PC-9 (cell line): Measurements from ENCODE around the gene HES5. TPM values are rescaled to one million over a fixed set of nuclear protein-coding genes. Genes with fewer than 3 reads are reported as not detected.

Experiments used
- BruUV-seq: library from RNA; stranded (reverse); fragments of 400-500 nt; replicated peaks from 2 replicates; lab custom pipeline; 2021; lab: Mats Ljungman, UMichigan
- CTCF ChIA-PET: fragments of 300-600 bp; sonication (Branson Sonifier 250); formaldehyde crosslinking; loops from one replicate; lab custom pipeline; 2022; ENCODE audit warnings: antibody characterized with exemption; lab: Charles Lee
- POLR2A ChIA-PET: fragments of 300-600 bp; sonication (Branson Sonifier 250); formaldehyde crosslinking; loops from one replicate; lab custom pipeline; 2022; ENCODE audit warnings: antibody characterized with exemption; ENCODE audit not compliant: unreplicated experiment; lab: Charles Lee
- DNase-seq, 2 experiments: peaks; one replicate each; pipeline versions ENCODE4 v3.0.0 to v3.0.0-alpha.2; 2015 to 2022; ENCODE audit warnings: mixed read lengths in 1 of 2
- H2AFZ ChIP-seq: fragments of 200-600 bp; sonication (generic); 2 replicates; pipeline ENCODE4 v1.8.1; 2017; ENCODE audit warnings: antibody characterized with exemption
- H3F3A ChIP-seq: fragments of 200-600 bp; sonication (generic); 2 replicates; pipeline ENCODE4 v1.8.1; 2017; ENCODE audit warnings: antibody characterized with exemption, mild to moderate bottlenecking, low read depth; ENCODE audit not compliant: insufficient read depth
- H3K27ac ChIP-seq: fragments of 200-600 bp; sonication (generic); 2 replicates; pipeline ENCODE4 v1.6.1; 2016; ENCODE audit warnings: mixed run types
- H3K27me3 ChIP-seq: fragments of 200-600 bp; sonication (generic); 2 replicates; pipeline ENCODE4 v1.6.1; 2016; ENCODE audit warnings: low read depth, mixed run types; ENCODE audit not compliant: insufficient read depth
- H3K36me3 ChIP-seq: fragments of 200-600 bp; sonication (generic); 2 replicates; pipeline ENCODE4 v1.6.1; 2016; ENCODE audit warnings: low read depth, mixed run types
- H3K4me1 ChIP-seq: fragments of 200-600 bp; sonication (generic); replicated peaks from 2 replicates; pipeline ENCODE4 v1.6.1; 2016; ENCODE audit warnings: mixed run types; ENCODE audit not compliant: insufficient read depth
- H3K4me2 ChIP-seq: fragments of 200-600 bp; sonication (generic); 2 replicates; pipeline ENCODE4 v1.6.1; 2017; ENCODE audit warnings: mixed run types
- H3K4me3 ChIP-seq: fragments of 200-600 bp; sonication (generic); 2 replicates; pipeline ENCODE4 v1.6.1; 2016; ENCODE audit warnings: mixed run types
- H3K79me2 ChIP-seq: fragments of 200-600 bp; sonication (generic); 2 replicates; pipeline ENCODE4 v1.6.1; 2017; ENCODE audit warnings: low read depth, mixed run types
- H3K9me2 ChIP-seq: fragments of 200-600 bp; sonication (generic); 2 replicates; pipeline ENCODE4 v1.8.1; 2017; ENCODE audit warnings: mild to moderate bottlenecking; ENCODE audit not compliant: insufficient read depth
- H3K9me3 ChIP-seq: fragments of 200-600 bp; sonication (generic); 2 replicates; pipeline ENCODE4 v1.8.1; 2016; ENCODE audit warnings: low read depth; ENCODE audit not compliant: insufficient read depth
- H4K20me1 ChIP-seq: fragments of 200-600 bp; sonication (generic); 2 replicates; pipeline ENCODE4 v1.8.1; 2017; ENCODE audit not compliant: insufficient read depth
- CTCF ChIP-seq: fragments of 200-600 bp; sonication (generic); conservative IDR thresholded peaks from 2 replicates; pipeline ENCODE4 v1.6.1; 2017; ENCODE audit warnings: mixed run types, antibody characterized with exemption, mild to moderate bottlenecking, moderate library complexity
- EZH2 ChIP-seq: fragments of 200-600 bp; sonication (generic); IDR thresholded peaks from 2 replicates; pipeline ENCODE4 v1.8.0; 2017; ENCODE audit warnings: antibody characterized with exemption, low read depth
- intact Hi-C: fragments of 100-400 bp; cut with micrococcal nuclease; formaldehyde crosslinking; loops from one replicate; pipeline ENCODE4 v1.10.0; 2022; ENCODE audit not compliant: unreplicated experiment
- total RNA-seq: library from RNA; stranded (reverse); gene quantifications from 2 replicates; pipeline ENCODE4 v1.2.3, GENCODE V29; 2021

The HES5 gene
- total RNA-seq, 1 experiment from 2014 or later, result not detected

DNA sequence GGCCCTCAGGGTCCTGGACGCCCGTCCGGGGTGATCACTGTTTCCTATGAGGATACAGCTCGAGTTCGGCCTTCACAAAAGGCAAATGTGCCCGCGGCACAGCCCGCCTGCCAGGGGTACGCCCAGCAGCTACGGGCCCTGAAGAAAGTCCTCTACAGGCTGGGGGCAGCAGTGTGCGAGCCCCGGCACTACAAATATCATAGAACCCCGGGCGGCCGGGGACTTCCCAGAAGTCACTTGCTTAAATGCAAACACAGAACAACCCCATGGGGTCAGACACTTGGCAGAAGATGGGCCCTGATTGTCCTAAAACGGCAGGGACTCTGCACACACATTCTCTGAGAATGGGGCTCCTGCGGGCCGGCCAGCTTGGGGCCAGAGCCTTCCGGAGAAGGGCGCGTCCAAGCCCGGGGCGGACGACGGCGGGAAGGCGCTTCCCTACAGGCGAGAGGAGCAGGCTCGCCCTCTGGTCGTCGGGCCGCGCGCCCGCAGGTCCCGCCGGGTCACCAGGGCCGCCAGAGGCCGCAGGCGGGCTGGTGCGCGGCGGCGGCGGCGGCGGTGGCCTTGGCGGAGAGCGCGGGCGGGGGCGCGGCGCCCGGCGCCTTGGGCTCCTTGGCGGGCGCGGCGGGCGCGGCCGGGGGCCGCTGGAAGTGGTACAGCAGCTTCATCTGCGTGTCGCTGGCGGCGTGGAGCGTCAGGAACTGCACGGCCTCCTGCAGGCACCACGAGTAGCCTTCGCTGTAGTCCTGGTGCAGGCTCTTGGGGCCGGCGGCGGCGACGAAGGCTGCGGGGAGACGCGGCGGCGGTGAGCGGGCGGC lies 888 bp downstream of the HES5 start:
- intact Hi-C loops, result loop anchor here (5.0 kb wide), 1 partner anchor 117 kb away; the partner anchor contains the start of gene PEX10
- no peak for TF ChIP-seq EZH2
- TF ChIP-seq CTCF, result no peak
- no peaks in the 10 kb centered on the region for H3K9me3 ChIP-seq
- DNase-seq, result peak in 1 of 2 experiments; percentile 54
- no peak overlapping the region for H3K27ac ChIP-seq
- peaks cover 21% of the 10 kb centered on the region for H3K27me3 ChIP-seq
- peaks cover 18% of the 10 kb centered on the region for H3K79me2 ChIP-seq
- H3K4me3 ChIP-seq, result no peak overlapping the region
- POLR2A ChIA-PET, result no interaction called here
- no peak overlapping the region for H2AFZ ChIP-seq
- H3K4me1 ChIP-seq, result peaks cover 35% of the 10 kb centered on the region
- no TSS peak for BruUV-seq
- H3K4me2 ChIP-seq, result peak overlapping the region; percentile 58; the same call in 1 of the 2 replicates
- no peaks in the 10 kb centered on the region for H3K36me3 ChIP-seq
- H3K9me2 ChIP-seq, result no peaks in the 10 kb centered on the region
- peaks cover 13% of the 10 kb centered on the region for H4K20me1 ChIP-seq
- H3F3A ChIP-seq, result peaks cover 6% of the 10 kb centered on the region; the same call in 1 of the 2 replicates
- CTCF ChIA-PET, result interaction anchor here (0.7 kb wide), 1 partner anchor 113 kb away, joined by 3 read pairs; no protein-coding TSS in a partner anchor

DNA sequence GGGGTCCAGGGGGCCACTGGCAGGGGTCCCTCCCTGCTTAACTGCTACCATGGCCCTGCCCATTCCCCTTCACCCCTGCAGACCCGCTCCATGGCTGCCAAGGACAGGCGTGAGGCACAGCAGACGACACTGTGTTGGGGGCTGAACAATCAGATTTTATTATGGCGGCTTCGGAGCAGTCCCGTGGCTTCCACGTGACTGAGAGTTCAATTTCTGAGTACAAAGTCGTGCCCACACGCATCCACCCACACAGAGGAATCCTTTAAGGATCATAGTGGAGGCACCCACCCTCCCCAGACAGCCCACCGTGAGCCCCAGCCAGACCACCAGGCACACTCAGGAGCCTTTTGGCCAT lies 1.5 kb downstream of the HES5 start:
- H3K79me2 ChIP-seq, result peaks cover 24% of the 10 kb centered on the region
- intact Hi-C loops, result loop anchor here (5.0 kb wide), 1 partner anchor 116 kb away; the partner anchor contains the start of gene PEX10
- no peaks in the 10 kb centered on the region for H3K9me2 ChIP-seq
- no peak for TF ChIP-seq EZH2
- TF ChIP-seq CTCF, result no peak
- H3K4me3 ChIP-seq, result no peak overlapping the region
- no peak overlapping the region for H3K27ac ChIP-seq
- no peak for DNase-seq
- H3K36me3 ChIP-seq, result no peaks in the 10 kb centered on the region
- ChIA-PET CTCF (no interaction called here), POLR2A (no interaction called here)
- H4K20me1 ChIP-seq, result peaks cover 19% of the 10 kb centered on the region
- BruUV-seq, result no TSS peak
- no peaks in the 10 kb centered on the region for H3K9me3 ChIP-seq
- no peak overlapping the region for H3K4me2 ChIP-seq
- peaks cover 21% of the 10 kb centered on the region for H3K27me3 ChIP-seq
- H3K4me1 ChIP-seq, result peaks cover 29% of the 10 kb centered on the region
- H2AFZ ChIP-seq, result no peak overlapping the region
- peaks cover 6% of the 10 kb centered on the region; the same call in 1 of the 2 replicates for H3F3A ChIP-seq

- no peak overlapping the region for H2AFZ ChIP-seq
- no TSS peak for BruUV-seq
- H3F3A ChIP-seq, result peaks cover 6% of the 10 kb centered on the region; the same call in 1 of the 2 replicates
- H4K20me1 ChIP-seq, result peaks cover 25% of the 10 kb centered on the region
- H3K4me2 ChIP-seq, result no peak overlapping the region
- H3K9me3 ChIP-seq, result no peaks in the 10 kb centered on the region
- no peak overlapping the region for H3K4me3 ChIP-seq
- H3K27me3 ChIP-seq, result peaks cover 21% of the 10 kb centered on the region
- intact Hi-C loops, result loop anchor here (5.0 kb wide), 1 partner anchor 116 kb away; the partner anchor contains the start of gene PEX10
- no peaks in the 10 kb centered on the region for H3K36me3 ChIP-seq
- peaks cover 23% of the 10 kb centered on the region for H3K4me1 ChIP-seq
- H3K79me2 ChIP-seq, result peaks cover 30% of the 10 kb centered on the region
- TF ChIP-seq CTCF (no peak), EZH2 (no peak)
- ChIA-PET CTCF (no interaction called here), POLR2A (no interaction called here)
- no peaks in the 10 kb centered on the region for H3K9me2 ChIP-seq
- no peak overlapping the region for H3K27ac ChIP-seq
- DNase-seq, result no peak
These were observed 2.0 kb downstream of the HES5 start for GRCh38 chr1:2528016-2528415.
